ENCODE measurements around the gene VIT. TPM values are rescaled to one million over a fixed set of nuclear protein-coding genes. Genes with fewer than 3 reads are reported as not detected.

Gene VIT
- total RNA-seq, 1 donor from 2014 or later = not detected

- Mint-ChIP-seq H3K9me3 (ENCODE audit: unreplicated experiment) (peaks cover 3% of the 10 kb centered on the region), H3K4me3 (ENCODE audit: unreplicated experiment) (no peak overlapping the region), H3K4me1 (ENCODE audit: low read depth, unreplicated experiment) (no peaks in the 10 kb centered on the region), H3K36me3 (ENCODE audit: low read depth, unreplicated experiment) (no peaks in the 10 kb centered on the region), H3K27me3 (ENCODE audit: low read depth, unreplicated experiment) (peaks cover 7% of the 10 kb centered on the region), H3K27ac (ENCODE audit: unreplicated experiment) (no peak overlapping the region)
- no peak overlapping the region for H2AFZ ChIP-seq (ENCODE audit: low read depth, low read length)
- no peak overlapping the region for H3K27ac ChIP-seq (ENCODE audit: low read depth, low read length)
- FAIRE-seq = no peak
- no peaks in the 10 kb centered on the region for H3K4me1 ChIP-seq (ENCODE audit: insufficient read depth, low read length)
- no peak overlapping the region for H3K9ac ChIP-seq (ENCODE audit: low read length)
- no peak for TF ChIP-seq EZH2 (IDR thresholded peaks at IDR 0.05; ENCODE audit: insufficient read depth, low read length)
- TF ChIP-seq CTCF (IDR thresholded peaks at IDR 0.05; ENCODE audit: insufficient read depth, low read depth, low read length) = peak; percentile 47
- no peaks in the 10 kb centered on the region for H3K9me3 ChIP-seq (ENCODE audit: insufficient read depth, low read depth, low read length)
- no peak overlapping the region for H3K4me2 ChIP-seq (ENCODE audit: low read length)
- no peaks in the 10 kb centered on the region for H4K20me1 ChIP-seq (ENCODE audit: insufficient read depth, low read length)
- H3K79me2 ChIP-seq (ENCODE audit: insufficient read depth, low read length) = no peaks in the 10 kb centered on the region
- no peak overlapping the region for H3K4me3 ChIP-seq (ENCODE audit: insufficient read depth, low read depth, low read length)
- DNase-seq (ENCODE audit: low read depth) = no peak
- H3K27me3 ChIP-seq (ENCODE audit: insufficient read depth, low read length) = no peaks in the 10 kb centered on the region
- H3K36me3 ChIP-seq (ENCODE audit: insufficient read depth, low read length) = no peaks in the 10 kb centered on the region
Observed at GRCh38 chr2:36770542-36771287, 74.2 kb downstream of the VIT start.

- no peaks in the 10 kb centered on the region for H3K9me3 ChIP-seq (ENCODE audit: insufficient read depth, low read depth, low read length)
- no peak overlapping the region for H3K4me3 ChIP-seq (ENCODE audit: insufficient read depth, low read depth, low read length)
- no peaks in the 10 kb centered on the region for H4K20me1 ChIP-seq (ENCODE audit: insufficient read depth, low read length)
- no peak overlapping the region for H3K9ac ChIP-seq (ENCODE audit: low read length)
- no peaks in the 10 kb centered on the region for H3K79me2 ChIP-seq (ENCODE audit: insufficient read depth, low read length)
- no peaks in the 10 kb centered on the region for H3K4me1 ChIP-seq (ENCODE audit: insufficient read depth, low read length)
- no peak for TF ChIP-seq CTCF (IDR thresholded peaks at IDR 0.05; ENCODE audit: insufficient read depth, low read depth, low read length)
- Mint-ChIP-seq H3K4me1 (ENCODE audit: low read depth, unreplicated experiment) (no peaks in the 10 kb centered on the region), H3K4me3 (ENCODE audit: unreplicated experiment) (no peak overlapping the region), H3K27me3 (ENCODE audit: low read depth, unreplicated experiment) (peaks cover 7% of the 10 kb centered on the region), H3K36me3 (ENCODE audit: low read depth, unreplicated experiment) (no peaks in the 10 kb centered on the region), H3K27ac (ENCODE audit: unreplicated experiment) (no peak overlapping the region), H3K9me3 (ENCODE audit: unreplicated experiment) (no peaks in the 10 kb centered on the region)
- DNase-seq (ENCODE audit: low read depth) (no peak), FAIRE-seq (no peak)
- no peaks in the 10 kb centered on the region for H3K36me3 ChIP-seq (ENCODE audit: insufficient read depth, low read length)
- H3K4me2 ChIP-seq (ENCODE audit: low read length) = no peak overlapping the region
- H3K27me3 ChIP-seq (ENCODE audit: insufficient read depth, low read length) = no peaks in the 10 kb centered on the region
- no peak overlapping the region for H3K27ac ChIP-seq (ENCODE audit: low read depth, low read length)
- no peak overlapping the region for H2AFZ ChIP-seq (ENCODE audit: low read depth, low read length)
Observed at GRCh38 chr2:36771671-36772070, 75.2 kb downstream of the VIT start.

- no peak overlapping the region for H3K4me2 ChIP-seq (ENCODE audit: low read length)
- no peaks in the 10 kb centered on the region for H3K9me3 ChIP-seq (ENCODE audit: insufficient read depth, low read depth, low read length)
- H4K20me1 ChIP-seq (ENCODE audit: insufficient read depth, low read length) = no peaks in the 10 kb centered on the region
- H3K4me3 Mint-ChIP-seq (ENCODE audit: unreplicated experiment) = no peak overlapping the region
- no peaks in the 10 kb centered on the region for H3K9me3 Mint-ChIP-seq (ENCODE audit: unreplicated experiment)
- H3K27ac ChIP-seq (ENCODE audit: low read depth, low read length) = no peak overlapping the region
- H3K27me3 Mint-ChIP-seq (ENCODE audit: low read depth, unreplicated experiment) = peaks cover 10% of the 10 kb centered on the region
- no peaks in the 10 kb centered on the region for H3K4me1 ChIP-seq (ENCODE audit: insufficient read depth, low read length)
- H3K79me2 ChIP-seq (ENCODE audit: insufficient read depth, low read length) = no peaks in the 10 kb centered on the region
- no peak for DNase-seq (ENCODE audit: low read depth)
- no peaks in the 10 kb centered on the region for H3K27me3 ChIP-seq (ENCODE audit: insufficient read depth, low read length)
- no peak overlapping the region for H2AFZ ChIP-seq (ENCODE audit: low read depth, low read length)
- no peaks in the 10 kb centered on the region for H3K4me1 Mint-ChIP-seq (ENCODE audit: low read depth, unreplicated experiment)
- H3K9ac ChIP-seq (ENCODE audit: low read length) = no peak overlapping the region
- no peak overlapping the region for H3K27ac Mint-ChIP-seq (ENCODE audit: unreplicated experiment)
- TF ChIP-seq CTCF (IDR thresholded peaks at IDR 0.05; ENCODE audit: insufficient read depth, low read depth, low read length) (no peak), EZH2 (IDR thresholded peaks at IDR 0.05; ENCODE audit: insufficient read depth, low read length) (no peak)
- no peak overlapping the region for H3K4me3 ChIP-seq (ENCODE audit: insufficient read depth, low read depth, low read length)
- no peak for FAIRE-seq
- no peaks in the 10 kb centered on the region for H3K36me3 ChIP-seq (ENCODE audit: insufficient read depth, low read length)
- no peaks in the 10 kb centered on the region for H3K36me3 Mint-ChIP-seq (ENCODE audit: low read depth, unreplicated experiment)
Observed at GRCh38 chr2:36773947-36774346, 77.4 kb downstream of the VIT start.

All from astrocyte (in vitro differentiated cells and primary cell).